GM21723 (cell line): ENCODE data around the gene SOAT2.

Experiments
- ATAC-seq: cut with Tn5 transposase; IDR thresholded peaks from one replicate; pipeline ENCODE4 v1.9.1; 2021; ENCODE audit warnings: mild to moderate bottlenecking, moderate library complexity; ENCODE audit not compliant: unreplicated experiment

SOAT2 gene

GRCh38 chr12:53064613-53065436, 38.5 kb upstream of the SOAT2 start:
- ATAC-seq = no peak

- no peak for ATAC-seq
These were observed 37.8 kb upstream of the SOAT2 start for GRCh38 chr12:53065470-53065869.

GRCh38 chr12:53065975-53066931, 37.0 kb upstream of the SOAT2 start:
- ATAC-seq = no peak

GRCh38 chr12:53067074-53067992, 36.0 kb upstream of the SOAT2 start:
- no peak for ATAC-seq

GRCh38 chr12:53067993-53068770, 35.1 kb upstream of the SOAT2 start:
- no peak for ATAC-seq

GRCh38 chr12:53068811-53069585, 34.3 kb upstream of the SOAT2 start:
- ATAC-seq = no peak

GRCh38 chr12:53069621-53070410, 33.5 kb upstream of the SOAT2 start:
- no peak for ATAC-seq

GRCh38 chr12:53070877-53071492, 32.3 kb upstream of the SOAT2 start:
- ATAC-seq = no peak

GRCh38 chr12:53071591-53072551, 31.4 kb upstream of the SOAT2 start:
- ATAC-seq = no peak

- ATAC-seq = no peak
These were observed 29.4 kb upstream of the SOAT2 start for GRCh38 chr12:53073881-53074280.

GRCh38 chr12:53074283-53074998, 28.8 kb upstream of the SOAT2 start:
- no peak for ATAC-seq

GRCh38 chr12:53074999-53075370, 28.3 kb upstream of the SOAT2 start:
- ATAC-seq = no peak

GRCh38 chr12:53076461-53076860, 26.8 kb upstream of the SOAT2 start:
- ATAC-seq = no peak

- no peak for ATAC-seq
These were observed 26.3 kb upstream of the SOAT2 start for GRCh38 chr12:53077030-53077429.

- peak; percentile 31 for ATAC-seq
These were observed 24.7 kb upstream of the SOAT2 start for GRCh38 chr12:53078425-53079225.
